Esophagus squamous epithelium (tissue), 5 donors: ENCODE results near the gene GRIPAP1. TPM values are rescaled to one million over a fixed set of nuclear protein-coding genes. Genes with fewer than 3 reads are reported as not detected.

ENCODE experiments used
- DNase-seq: peaks from one replicate; lab custom pipeline; 2025; lab: John Stamatoyannopoulos, UW
- H3K27ac ChIP-seq, 4 donors: fragments of 200-600 bp; sonication (generic); one replicate each; pipeline ENCODE4 v1.5.1; 2016 to 2019; ENCODE audit warnings: mild to moderate bottlenecking in 1 of 4
- H3K27me3 ChIP-seq, 4 donors: fragments of 200-600 bp; sonication (generic); 1 replicate in 3 of 4; 2 replicates in 1 of 4; pipeline versions ENCODE4 v1.5.1 to v1.6.0; 2017 to 2021; ENCODE audit warnings: antibody characterized with exemption in 1 of 4
- H3K36me3 ChIP-seq, 3 donors: fragments of 200-600 bp; sonication (generic); one replicate each; pipeline ENCODE4 v1.5.1; 2016 to 2019
- H3K4me1 ChIP-seq, 3 donors: fragments of 200-600 bp; sonication (generic); one replicate each; pipeline ENCODE4 v1.5.1; 2017 to 2019
- H3K4me3 ChIP-seq, 4 donors: fragments of 200-600 bp; sonication (generic); 1 replicate in 3 of 4; 2 replicates in 1 of 4; pipeline ENCODE4 v1.5.1; 2016 to 2019; ENCODE audit warnings: mild to moderate bottlenecking in 2 of 4, moderate library complexity in 1 of 4
- H3K9me3 ChIP-seq, 3 donors: fragments of 200-600 bp; sonication (generic); one replicate each; pipeline ENCODE4 v1.5.1; 2016 to 2019
- POLR2A ChIP-seq, 4 donors: fragments of 450-650 bp; IDR thresholded peaks; one replicate each; pipeline ENCODE4 v1.6.1; 2017; ENCODE audit warnings: antibody characterized with exemption in 4 of 4, mild to moderate bottlenecking in 4 of 4, moderate library complexity in 3 of 4
- WGBS, 2 donors: methylation state at CpG; one replicate each; pipeline ENCODE4 v1.1.5; 2018; 5-methylcytosine and 5-hydroxymethylcytosine counted together
- intact Hi-C: fragments of 100-400 bp; cut with DNase I; formaldehyde crosslinking; loops from one replicate; pipeline ENCODE4 v1.15.0; 2022
- total RNA-seq, 4 donors: library from RNA; depleted of rRNA; stranded (reverse); fragments of >200 nt; gene quantifications; one replicate each; pipeline ENCODE4 v1.1.0, GENCODE V29; 2016
- TF ChIP-seq, protein P1 (sequence below), 6 experiments: fragments of 450-650 bp in 4 of 6; fragments of 200-600 bp in 2 of 6; sonication (generic) in 2 of 6; IDR thresholded peaks; one replicate each; pipeline ENCODE4 v1.5.1; 2016 to 2019; ENCODE audit warnings: antibody characterized with exemption in 6 of 6, mild to moderate bottlenecking in 4 of 6, moderate library complexity in 4 of 6
- donor health status: DM: yes; HTN: yes; CAD: no.

Gene GRIPAP1, protein sequence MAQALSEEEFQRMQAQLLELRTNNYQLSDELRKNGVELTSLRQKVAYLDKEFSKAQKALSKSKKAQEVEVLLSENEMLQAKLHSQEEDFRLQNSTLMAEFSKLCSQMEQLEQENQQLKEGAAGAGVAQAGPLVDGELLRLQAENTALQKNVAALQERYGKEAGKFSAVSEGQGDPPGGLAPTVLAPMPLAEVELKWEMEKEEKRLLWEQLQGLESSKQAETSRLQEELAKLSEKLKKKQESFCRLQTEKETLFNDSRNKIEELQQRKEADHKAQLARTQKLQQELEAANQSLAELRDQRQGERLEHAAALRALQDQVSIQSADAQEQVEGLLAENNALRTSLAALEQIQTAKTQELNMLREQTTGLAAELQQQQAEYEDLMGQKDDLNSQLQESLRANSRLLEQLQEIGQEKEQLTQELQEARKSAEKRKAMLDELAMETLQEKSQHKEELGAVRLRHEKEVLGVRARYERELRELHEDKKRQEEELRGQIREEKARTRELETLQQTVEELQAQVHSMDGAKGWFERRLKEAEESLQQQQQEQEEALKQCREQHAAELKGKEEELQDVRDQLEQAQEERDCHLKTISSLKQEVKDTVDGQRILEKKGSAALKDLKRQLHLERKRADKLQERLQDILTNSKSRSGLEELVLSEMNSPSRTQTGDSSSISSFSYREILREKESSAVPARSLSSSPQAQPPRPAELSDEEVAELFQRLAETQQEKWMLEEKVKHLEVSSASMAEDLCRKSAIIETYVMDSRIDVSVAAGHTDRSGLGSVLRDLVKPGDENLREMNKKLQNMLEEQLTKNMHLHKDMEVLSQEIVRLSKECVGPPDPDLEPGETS
- total RNA-seq: 10 to 100 TPM; 15.4 to 28.4 (median 22.9) TPM

DNA sequence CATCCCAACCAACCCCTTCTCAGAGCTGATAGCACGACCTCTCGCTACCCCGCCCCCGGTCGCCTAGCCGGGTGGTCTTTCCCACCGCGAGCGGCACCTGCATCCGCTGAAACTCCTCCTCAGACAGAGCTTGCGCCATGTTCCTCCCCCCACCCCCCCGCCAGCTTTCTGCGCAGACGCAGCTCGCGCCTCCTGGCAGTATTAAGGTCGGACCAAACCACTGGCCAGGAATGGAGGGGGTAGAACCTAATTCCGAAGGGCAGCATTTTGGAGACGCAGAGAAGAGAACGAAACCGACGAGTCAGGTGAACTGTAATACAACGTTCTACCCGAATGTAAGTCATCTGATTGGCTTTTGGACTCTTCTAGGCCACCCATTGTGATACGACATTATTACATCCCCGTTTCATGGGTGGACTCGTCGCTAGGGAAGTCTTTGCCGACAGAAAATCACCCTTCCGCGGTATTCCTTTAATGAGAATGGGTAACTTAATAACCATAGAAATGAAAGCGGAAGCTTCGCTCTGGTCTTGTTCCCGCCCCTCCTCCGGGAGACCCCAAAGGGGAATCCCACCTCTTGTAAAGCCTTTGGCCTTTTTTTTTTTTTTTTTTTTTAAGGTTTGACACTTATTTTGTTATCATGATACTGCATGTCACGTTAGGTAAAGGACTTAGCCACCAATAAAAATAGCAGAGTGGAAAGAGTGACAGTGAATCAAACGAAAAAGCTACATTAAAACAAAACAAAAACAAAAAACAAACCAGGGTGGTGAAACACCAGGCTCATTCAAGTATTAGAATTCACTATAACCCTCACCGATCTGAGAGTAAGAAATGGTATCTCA, at the start of gene GRIPAP1:
GRIPAP1 (minus strand) TSS at position 174 of the 845 bp plus-strand sequence; CDS start at position 139, 35 bp downstream.
- peaks cover 4 to 16% (median 6%) of the 10 kb centered on the region in 3 donors for H3K4me1 ChIP-seq
- peaks cover 0 to 21% (median 0%) of the 10 kb centered on the region in 3 donors for H3K36me3 ChIP-seq
- H3K9me3 ChIP-seq: no peaks in the 10 kb centered on the region
- TF ChIP-seq POLR2A (IDR thresholded peaks at IDR 0.05): peak in 3 of 4 donors; percentile 31 to 80 (median 50)
- TF ChIP-seq, protein P1, sequence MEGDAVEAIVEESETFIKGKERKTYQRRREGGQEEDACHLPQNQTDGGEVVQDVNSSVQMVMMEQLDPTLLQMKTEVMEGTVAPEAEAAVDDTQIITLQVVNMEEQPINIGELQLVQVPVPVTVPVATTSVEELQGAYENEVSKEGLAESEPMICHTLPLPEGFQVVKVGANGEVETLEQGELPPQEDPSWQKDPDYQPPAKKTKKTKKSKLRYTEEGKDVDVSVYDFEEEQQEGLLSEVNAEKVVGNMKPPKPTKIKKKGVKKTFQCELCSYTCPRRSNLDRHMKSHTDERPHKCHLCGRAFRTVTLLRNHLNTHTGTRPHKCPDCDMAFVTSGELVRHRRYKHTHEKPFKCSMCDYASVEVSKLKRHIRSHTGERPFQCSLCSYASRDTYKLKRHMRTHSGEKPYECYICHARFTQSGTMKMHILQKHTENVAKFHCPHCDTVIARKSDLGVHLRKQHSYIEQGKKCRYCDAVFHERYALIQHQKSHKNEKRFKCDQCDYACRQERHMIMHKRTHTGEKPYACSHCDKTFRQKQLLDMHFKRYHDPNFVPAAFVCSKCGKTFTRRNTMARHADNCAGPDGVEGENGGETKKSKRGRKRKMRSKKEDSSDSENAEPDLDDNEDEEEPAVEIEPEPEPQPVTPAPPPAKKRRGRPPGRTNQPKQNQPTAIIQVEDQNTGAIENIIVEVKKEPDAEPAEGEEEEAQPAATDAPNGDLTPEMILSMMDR (IDR thresholded peaks at IDR 0.05): no peak
- intact Hi-C loops: no loop called here
- H3K27ac ChIP-seq: peak within 1 kb of the TSS; percentile 79 to 91 (median 88)
- no peaks in the 10 kb centered on the region for H3K27me3 ChIP-seq
- peak; percentile 7 for DNase-seq
- H3K4me3 ChIP-seq: peak within 1 kb of the TSS; percentile 59 to 75 (median 68)
- WGBS, 2 donors: 2 to 54% methylated on average over 19 to 23 of the region's 38 CpGs

DNA sequence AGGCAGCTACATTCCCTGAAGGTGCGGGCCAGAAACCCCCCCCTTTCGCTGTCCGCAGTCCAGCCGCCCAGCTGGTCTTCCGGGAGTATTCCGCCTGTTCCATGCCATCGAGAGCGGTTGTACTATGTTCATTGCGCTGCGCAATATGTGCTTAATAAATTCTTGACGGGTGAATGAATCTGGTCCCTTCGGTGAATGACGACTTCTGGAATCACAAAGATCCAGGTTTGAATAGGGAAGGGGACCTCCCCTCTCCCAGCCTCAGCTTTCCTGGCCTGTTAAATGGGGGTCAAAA, 41.9 kb upstream of the GRIPAP1 start:
- intact Hi-C loops: no loop called here
- no peaks in the 10 kb centered on the region for H3K27me3 ChIP-seq
- H3K36me3 ChIP-seq: peaks cover 0 to 7% (median 2%) of the 10 kb centered on the region in 3 donors
- 7 to 48% methylated on average over 3 to 13 of the region's 13 CpGs for WGBS, 2 donors
- no peak for DNase-seq
- H3K27ac ChIP-seq: peak overlapping the region; percentile 77 to 88 (median 87)
- TF ChIP-seq, protein P1 (IDR thresholded peaks at IDR 0.05): no peak
- TF ChIP-seq POLR2A (IDR thresholded peaks at IDR 0.05): no peak
- peaks cover 3 to 39% (median 19%) of the 10 kb centered on the region in 3 donors for H3K4me1 ChIP-seq
- no peaks in the 10 kb centered on the region for H3K9me3 ChIP-seq
- H3K4me3 ChIP-seq: peak overlapping the region in 3 of 4 donors; percentile 29 to 74 (median 54)

GRCh38 chrX:49043220-49043986, 41.3 kb upstream of the GRIPAP1 start, which contains the start of gene TFE3:
Gene TFE3, minus strand, starts transcription at chrX:49043357. Its CDS starts 131 bp downstream, at chrX:49043226.
- DNase-seq: peak; percentile 90
- TF ChIP-seq, protein P1 (IDR thresholded peaks at IDR 0.05): peak in 5 of 6 experiments; percentile 34 to 88 (median 59)
- TF ChIP-seq POLR2A (IDR thresholded peaks at IDR 0.05): peak in 3 of 4 donors; percentile 26 to 77 (median 70)
- intact Hi-C loops: no loop called here
- Histone ChIP-seq H3K36me3 (peaks cover 0 to 12% (median 4%) of the 10 kb centered on the region in 3 donors), H3K27ac (peak within 1 kb of the TSS; percentile 98 to 99 (median 98)), H3K4me1 (peaks cover 3 to 40% (median 20%) of the 10 kb centered on the region in 3 donors), H3K4me3 (peak within 1 kb of the TSS; percentile 74 to 83 (median 79)), H3K9me3 (no peaks in the 10 kb centered on the region), H3K27me3 (no peaks in the 10 kb centered on the region)
- WGBS, 2 donors: 38% methylated on average over 28 of the region's 67 CpGs; no CpG with 5 or more reads in 1 of the 2 donors

DNA sequence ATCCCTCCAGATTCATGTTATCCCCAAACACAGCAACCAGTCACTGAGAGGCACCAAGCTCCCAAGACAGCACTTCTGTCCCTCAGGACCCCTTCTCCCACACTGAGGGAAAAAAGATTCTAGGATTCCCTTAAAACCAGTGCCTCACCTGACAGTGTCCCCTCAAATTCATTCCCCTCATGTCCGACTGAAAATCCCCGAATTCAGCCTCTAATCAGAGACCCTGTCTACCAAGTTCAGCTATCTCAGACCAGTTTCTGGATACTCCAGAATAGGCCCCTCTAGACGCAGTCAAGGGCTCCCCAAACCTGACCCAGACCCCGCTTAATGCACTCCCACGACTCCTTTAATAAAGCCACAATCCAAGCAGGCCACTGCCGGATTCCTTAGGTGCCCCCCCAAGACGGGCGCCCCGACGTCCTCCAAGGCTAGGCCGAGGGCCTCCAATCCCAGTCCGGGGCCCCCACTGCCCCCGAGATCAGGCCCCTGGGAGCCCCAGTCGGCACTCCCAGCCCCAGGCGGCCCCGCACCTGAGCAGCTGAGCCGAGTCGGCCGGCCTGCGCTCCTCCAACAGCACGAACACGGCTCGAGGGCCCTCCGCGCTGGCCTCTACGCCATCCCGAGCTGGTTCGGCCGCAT, 40.6 kb upstream of the GRIPAP1 start:
- WGBS, 2 donors: 0 to 39% methylated on average over 4 to 16 of the region's 29 CpGs
- H3K4me1 ChIP-seq: peaks cover 3 to 40% (median 20%) of the 10 kb centered on the region in 3 donors
- no peak for TF ChIP-seq POLR2A (IDR thresholded peaks at IDR 0.05)
- TF ChIP-seq, protein P1 (IDR thresholded peaks at IDR 0.05): no peak
- H3K36me3 ChIP-seq: peaks cover 6 to 19% (median 10%) of the 10 kb centered on the region in 3 donors
- no peaks in the 10 kb centered on the region for H3K9me3 ChIP-seq
- intact Hi-C loops: no loop called here
- H3K4me3 ChIP-seq: peak overlapping the region; percentile 74 to 83 (median 79)
- H3K27ac ChIP-seq: peak overlapping the region; percentile 98 to 99 (median 98)
- no peaks in the 10 kb centered on the region for H3K27me3 ChIP-seq
- no peak for DNase-seq
